ENCODE data around the gene RREB1. TPM values are rescaled to one million over a fixed set of nuclear protein-coding genes. Genes with fewer than 3 reads are reported as not detected.

The RREB1 gene
- total RNA-seq, 1 experiment from 2014 or later, result 38.4 TPM

- Mint-ChIP-seq H3K9me3 (ENCODE audit: low read depth, unreplicated experiment) (no peaks in the 10 kb centered on the region), H3K4me1 (ENCODE audit: low read depth, unreplicated experiment) (peaks cover 28% of the 10 kb centered on the region), H3K27ac (ENCODE audit: unreplicated experiment) (peak overlapping the region; percentile 77), H3K27me3 (ENCODE audit: unreplicated experiment) (no peaks in the 10 kb centered on the region), H3K36me3 (ENCODE audit: insufficient read depth, unreplicated experiment) (peaks cover 45% of the 10 kb centered on the region), H3K4me3 (ENCODE audit: low read depth, unreplicated experiment) (peak overlapping the region; percentile 77)
- DNase-seq, result peak; percentile 43
- no peak for TF ChIP-seq CTCF (IDR thresholded peaks at IDR 0.05; ENCODE audit: unreplicated experiment)
- CTCF ChIA-PET, result interaction anchor here (0.7 kb wide), 1 partner anchor 27 kb away, joined by 3 read pairs; no protein-coding TSS in a partner anchor
- no TSS peak for BruUV-seq (replicated peaks)
- intact Hi-C loops (cut with micrococcal nuclease; ENCODE audit: unreplicated experiment), result loop anchor here (2.0 to 5.0 kb wide), 3 partner anchors 26 to 129 kb away; no protein-coding TSS in a partner anchor
These were observed 5.1 kb downstream of the RREB1 start for GRCh38 chr6:7112741-7113313.

DNA sequence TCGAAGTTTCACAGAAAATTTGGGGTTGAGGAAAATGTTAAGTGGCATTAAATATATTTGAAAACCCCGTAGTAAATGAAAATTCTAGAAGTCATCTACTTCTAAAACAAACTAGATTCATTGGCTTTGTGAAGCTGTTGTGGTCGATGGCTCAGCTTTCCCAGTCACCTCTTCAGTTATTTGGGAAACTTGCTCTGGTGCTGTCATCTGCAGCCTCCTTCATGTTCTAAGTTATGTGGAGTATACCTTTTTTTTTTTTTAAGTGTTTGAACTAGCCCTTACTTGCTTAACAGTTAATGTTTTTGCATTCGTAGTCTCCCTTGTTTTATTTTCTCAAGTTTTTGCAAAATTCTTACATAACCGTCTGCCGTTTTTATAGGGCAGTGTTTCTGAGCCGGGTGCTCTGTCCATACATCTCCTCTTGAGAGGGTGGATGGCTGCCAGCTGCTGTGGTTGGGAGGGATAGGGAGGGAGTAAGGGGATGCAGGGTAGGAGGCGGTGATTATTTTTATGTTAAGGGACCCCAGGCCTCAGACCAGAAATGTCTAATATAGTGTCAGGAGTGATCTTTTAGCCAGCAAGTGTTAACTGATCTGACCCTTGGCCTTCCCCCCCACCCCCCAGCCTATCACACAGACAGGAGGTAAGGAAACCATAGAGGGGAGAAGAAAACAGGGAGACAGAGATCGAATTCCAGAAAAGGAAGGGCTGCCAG is 7.1 kb downstream of the RREB1 start:
- no peaks in the 10 kb centered on the region for H3K9me3 Mint-ChIP-seq (ENCODE audit: low read depth, unreplicated experiment)
- peaks cover 38% of the 10 kb centered on the region for H3K4me1 Mint-ChIP-seq (ENCODE audit: low read depth, unreplicated experiment)
- no peak overlapping the region for H3K4me3 Mint-ChIP-seq (ENCODE audit: low read depth, unreplicated experiment)
- intact Hi-C loops (cut with micrococcal nuclease; ENCODE audit: unreplicated experiment), result loop anchor here (5.0 kb wide), 2 partner anchors 53 to 127 kb away; no protein-coding TSS in a partner anchor
- peaks cover 27% of the 10 kb centered on the region for H3K36me3 Mint-ChIP-seq (ENCODE audit: insufficient read depth, unreplicated experiment)
- H3K27me3 Mint-ChIP-seq (ENCODE audit: unreplicated experiment), result no peaks in the 10 kb centered on the region
- no peak for TF ChIP-seq CTCF (IDR thresholded peaks at IDR 0.05; ENCODE audit: unreplicated experiment)
- H3K27ac Mint-ChIP-seq (ENCODE audit: unreplicated experiment), result no peak overlapping the region
- no TSS peak for BruUV-seq (replicated peaks)
- CTCF ChIA-PET, result no interaction called here
- no peak for DNase-seq

DNA sequence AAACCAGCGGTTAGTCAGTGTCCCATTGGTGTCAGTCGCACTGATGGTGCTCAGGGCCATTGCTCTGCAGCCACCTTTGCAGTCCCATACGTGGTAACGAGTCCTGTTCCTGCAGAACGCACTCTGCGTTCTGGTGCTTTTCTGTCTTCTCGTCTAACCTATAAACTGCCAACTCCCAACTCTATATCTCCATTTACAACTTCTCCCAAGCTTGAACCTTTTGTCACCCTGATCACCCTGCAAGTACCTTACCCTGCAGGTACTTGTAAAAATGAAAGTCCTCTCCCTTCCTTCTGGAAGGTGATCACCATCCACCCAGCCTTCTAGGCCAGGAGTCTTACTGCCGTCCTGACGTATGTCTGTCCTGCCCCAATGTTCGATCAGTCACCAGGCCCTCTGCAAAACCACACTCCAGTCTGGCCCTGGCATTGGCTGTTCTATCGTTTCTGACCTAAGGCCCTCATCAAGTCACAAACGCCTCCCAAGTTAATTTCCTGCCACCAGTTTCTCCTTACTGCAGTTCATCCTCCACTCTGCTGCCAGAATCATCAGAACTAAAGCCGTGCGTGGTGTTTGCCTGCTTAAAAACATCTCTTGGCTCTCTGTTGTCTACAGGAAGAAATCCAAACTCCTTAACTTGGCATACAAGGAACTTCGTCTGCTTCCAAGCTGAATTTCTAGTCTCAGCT is 7.9 kb downstream of the RREB1 start:
- no peaks in the 10 kb centered on the region for H3K9me3 Mint-ChIP-seq (ENCODE audit: low read depth, unreplicated experiment)
- peak overlapping the region; percentile 43 for H3K27ac Mint-ChIP-seq (ENCODE audit: unreplicated experiment)
- H3K4me1 Mint-ChIP-seq (ENCODE audit: low read depth, unreplicated experiment), result peaks cover 38% of the 10 kb centered on the region
- no TSS peak for BruUV-seq (replicated peaks)
- DNase-seq, result no peak
- H3K4me3 Mint-ChIP-seq (ENCODE audit: low read depth, unreplicated experiment), result no peak overlapping the region
- no peak for TF ChIP-seq CTCF (IDR thresholded peaks at IDR 0.05; ENCODE audit: unreplicated experiment)
- intact Hi-C loops (cut with micrococcal nuclease; ENCODE audit: unreplicated experiment), result no loop called here
- CTCF ChIA-PET, result no interaction called here
- H3K36me3 Mint-ChIP-seq (ENCODE audit: insufficient read depth, unreplicated experiment), result peaks cover 19% of the 10 kb centered on the region
- no peaks in the 10 kb centered on the region for H3K27me3 Mint-ChIP-seq (ENCODE audit: unreplicated experiment)

- CTCF ChIA-PET, result no interaction called here
- H3K4me3 Mint-ChIP-seq (ENCODE audit: low read depth, unreplicated experiment), result no peak overlapping the region
- H3K9me3 Mint-ChIP-seq (ENCODE audit: low read depth, unreplicated experiment), result no peaks in the 10 kb centered on the region
- no peaks in the 10 kb centered on the region for H3K27me3 Mint-ChIP-seq (ENCODE audit: unreplicated experiment)
- BruUV-seq (replicated peaks), result no TSS peak
- peak overlapping the region; percentile 36 for H3K27ac Mint-ChIP-seq (ENCODE audit: unreplicated experiment)
- H3K4me1 Mint-ChIP-seq (ENCODE audit: low read depth, unreplicated experiment), result peaks cover 31% of the 10 kb centered on the region
- peaks cover 14% of the 10 kb centered on the region for H3K36me3 Mint-ChIP-seq (ENCODE audit: insufficient read depth, unreplicated experiment)
- DNase-seq, result no peak
- intact Hi-C loops (cut with micrococcal nuclease; ENCODE audit: unreplicated experiment), result no loop called here
- no peak for TF ChIP-seq CTCF (IDR thresholded peaks at IDR 0.05; ENCODE audit: unreplicated experiment)
These were observed 11.6 kb downstream of the RREB1 start for GRCh38 chr6:7119272-7119801.

Data from Calu3 (cell line).